Measurements from ENCODE around the gene SLC48A1.
A peak's percentile ranks its signal among the peaks of the same experiment; 100 is the strongest.

SLC48A1 gene

DNA sequence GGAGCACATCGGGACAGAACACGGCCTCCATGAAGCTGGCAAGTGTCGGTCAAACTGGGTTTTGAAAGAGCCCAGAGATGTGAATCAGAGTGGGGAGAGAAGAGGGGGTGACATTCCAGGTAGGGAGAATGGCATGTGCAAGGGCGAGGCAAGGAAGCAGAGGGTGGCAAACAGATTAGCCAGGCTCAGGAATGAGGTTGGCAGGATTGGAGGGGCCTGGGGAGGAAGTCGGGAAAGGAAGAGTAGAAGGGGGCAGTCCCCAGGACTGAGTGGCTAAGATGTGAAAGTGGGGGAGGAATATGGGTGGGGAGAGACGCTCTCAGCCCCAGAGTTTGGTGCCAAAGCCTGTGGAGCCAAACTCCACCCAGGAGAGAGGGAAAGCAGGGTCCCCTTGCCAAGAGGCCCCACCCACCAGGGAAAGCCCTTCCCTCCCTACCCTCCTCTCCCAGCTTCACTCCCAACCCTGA, 52.2 kb downstream of the SLC48A1 start:
- DNase-seq (ENCODE audit: low read depth) = peak; percentile 74
- TF ChIP-seq, protein P1, sequence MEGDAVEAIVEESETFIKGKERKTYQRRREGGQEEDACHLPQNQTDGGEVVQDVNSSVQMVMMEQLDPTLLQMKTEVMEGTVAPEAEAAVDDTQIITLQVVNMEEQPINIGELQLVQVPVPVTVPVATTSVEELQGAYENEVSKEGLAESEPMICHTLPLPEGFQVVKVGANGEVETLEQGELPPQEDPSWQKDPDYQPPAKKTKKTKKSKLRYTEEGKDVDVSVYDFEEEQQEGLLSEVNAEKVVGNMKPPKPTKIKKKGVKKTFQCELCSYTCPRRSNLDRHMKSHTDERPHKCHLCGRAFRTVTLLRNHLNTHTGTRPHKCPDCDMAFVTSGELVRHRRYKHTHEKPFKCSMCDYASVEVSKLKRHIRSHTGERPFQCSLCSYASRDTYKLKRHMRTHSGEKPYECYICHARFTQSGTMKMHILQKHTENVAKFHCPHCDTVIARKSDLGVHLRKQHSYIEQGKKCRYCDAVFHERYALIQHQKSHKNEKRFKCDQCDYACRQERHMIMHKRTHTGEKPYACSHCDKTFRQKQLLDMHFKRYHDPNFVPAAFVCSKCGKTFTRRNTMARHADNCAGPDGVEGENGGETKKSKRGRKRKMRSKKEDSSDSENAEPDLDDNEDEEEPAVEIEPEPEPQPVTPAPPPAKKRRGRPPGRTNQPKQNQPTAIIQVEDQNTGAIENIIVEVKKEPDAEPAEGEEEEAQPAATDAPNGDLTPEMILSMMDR (conservative IDR thresholded peaks at IDR 0.05; ENCODE audit: low read depth, low read length) = no peak
- no peak overlapping the region for H3K4me3 ChIP-seq (ENCODE audit: low read length)

DNA sequence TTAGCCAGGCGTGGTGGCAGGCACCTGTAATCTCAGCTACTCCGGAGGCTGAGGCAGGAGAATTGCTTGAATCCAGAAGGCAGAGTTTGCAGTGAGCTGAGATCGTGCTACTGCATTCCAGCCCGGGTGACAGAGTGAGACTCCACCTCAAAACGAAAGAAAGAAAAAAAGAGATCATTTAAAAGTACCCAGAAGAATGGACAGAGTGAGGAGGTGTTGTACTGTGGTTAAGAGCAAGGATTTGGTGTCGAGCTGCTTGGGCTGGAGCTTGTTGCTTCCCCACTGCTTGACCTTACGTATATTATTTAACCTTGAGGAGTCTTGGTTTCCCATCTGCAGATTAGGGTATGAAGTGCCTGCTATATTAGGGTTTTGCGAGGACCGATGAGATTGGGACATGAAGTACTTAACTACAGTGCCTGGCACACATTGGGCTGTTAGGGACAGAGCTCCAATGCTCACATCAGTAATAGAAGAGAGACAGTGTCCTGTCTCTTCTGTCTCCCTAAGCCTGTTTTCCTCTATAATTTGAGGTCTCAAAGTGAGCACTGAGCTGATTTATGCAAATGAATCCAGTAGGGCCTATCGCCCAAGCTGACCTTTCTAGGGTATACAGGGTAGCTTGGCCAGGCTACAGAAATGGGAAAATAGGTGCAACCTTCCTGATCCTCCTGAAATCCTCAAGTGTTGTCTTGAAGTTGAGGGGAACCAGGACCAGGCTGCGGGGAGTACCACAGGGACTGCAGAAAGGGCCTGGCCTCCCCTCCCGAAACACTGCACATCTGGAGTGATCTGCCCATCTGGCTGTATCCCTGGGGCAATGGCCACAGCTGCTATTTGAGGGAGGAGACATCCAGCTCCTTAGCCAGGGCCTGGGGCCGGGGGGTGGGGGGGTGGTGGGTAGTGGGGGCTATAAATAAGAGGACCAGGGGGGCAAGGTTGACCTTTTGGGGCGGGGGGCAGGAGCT, 55.3 kb downstream of the SLC48A1 start:
- no peak for DNase-seq (ENCODE audit: low read depth)
- TF ChIP-seq, protein P1 (conservative IDR thresholded peaks at IDR 0.05; ENCODE audit: low read depth, low read length) = no peak
- H3K4me3 ChIP-seq (ENCODE audit: low read length) = no peak overlapping the region

DNA sequence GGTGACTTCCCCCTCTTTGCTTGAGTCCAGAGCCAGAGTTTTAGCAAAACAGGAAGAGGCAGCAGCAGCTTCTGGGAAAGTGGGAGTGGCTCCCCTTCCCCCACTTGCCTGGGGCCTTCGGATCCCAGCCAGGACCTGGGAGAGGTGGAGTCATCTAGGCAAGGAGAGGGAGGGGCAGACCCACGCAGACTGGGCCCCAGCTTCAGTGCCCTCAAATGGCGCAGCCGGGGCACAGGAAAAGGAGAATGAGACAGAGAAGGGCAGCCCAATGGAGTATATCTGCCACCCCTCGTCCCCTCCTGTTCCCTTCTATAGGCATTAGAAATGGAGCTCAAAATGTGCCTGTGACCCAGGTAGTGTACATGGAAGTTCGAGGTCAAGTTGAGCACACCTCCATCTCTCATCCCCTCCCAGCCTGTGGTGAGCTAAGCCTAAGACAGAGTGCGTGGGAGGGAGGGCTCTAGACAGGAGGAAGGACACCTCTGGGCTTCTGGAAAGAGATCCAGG, 56.0 kb downstream of the SLC48A1 start:
- no peak overlapping the region for H3K4me3 ChIP-seq (ENCODE audit: low read length)
- no peak for DNase-seq (ENCODE audit: low read depth)
- TF ChIP-seq, protein P1 (conservative IDR thresholded peaks at IDR 0.05; ENCODE audit: low read depth, low read length) = no peak

DNA sequence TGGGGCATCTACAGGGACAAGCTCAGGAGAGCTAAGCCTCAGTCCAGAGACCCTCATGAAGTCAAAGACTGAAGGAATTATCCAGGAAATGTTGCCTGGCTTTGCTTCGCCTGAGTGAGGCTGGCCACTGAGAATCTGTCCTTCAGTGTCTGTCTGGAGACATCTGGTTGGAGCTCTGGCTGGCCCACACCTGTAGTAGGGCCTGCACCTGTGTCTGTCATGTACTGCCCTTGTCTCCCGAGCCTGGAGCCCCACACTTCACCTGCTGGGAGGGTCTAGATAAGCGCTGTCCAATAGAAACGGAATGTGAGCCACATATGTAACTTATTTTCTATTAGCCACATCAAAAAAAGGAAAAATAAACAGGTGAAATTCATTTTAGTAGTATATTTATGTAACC, 56.5 kb downstream of the SLC48A1 start:
- DNase-seq (ENCODE audit: low read depth) = no peak
- no peak overlapping the region for H3K4me3 ChIP-seq (ENCODE audit: low read length)

More for the DNA sequence above, 56.5 kb downstream of the SLC48A1 start:
- TF ChIP-seq, protein P1 (conservative IDR thresholded peaks at IDR 0.05; ENCODE audit: low read depth, low read length) = no peak

Measured in retinal pigment epithelial cell (primary cell).